H1 (cell line): Measurements from ENCODE around the gene PTPN5. TPM values are rescaled to one million over a fixed set of nuclear protein-coding genes. Genes with fewer than 3 reads are reported as not detected.

Source experiments
- CTCF ChIA-PET: fragments of 300-600 bp; sonication (Branson Sonifier 250); formaldehyde crosslinking; loops from one replicate; lab custom pipeline; 2021; ENCODE audit not compliant: partially characterized antibody; lab: Charles Lee
- POLR2A ChIA-PET: fragments of 300-600 bp; sonication (Branson Sonifier 250); formaldehyde crosslinking; loops from one replicate; lab custom pipeline; 2021; ENCODE audit warnings: inconsistent platforms; ENCODE audit not compliant: partially characterized antibody; lab: Charles Lee
- DNase-seq, 2 experiments: peaks; one replicate each; pipeline versions ENCODE4 v3.0.0 to v3.0.0-alpha.2; 2010 to 2022; ENCODE audit warnings: low spot score in 2 of 2, low read depth in 1 of 2, mixed read lengths in 1 of 2
- FAIRE-seq: peaks from 2 replicates; lab custom pipeline; 2011; peaks lifted over from hg19 to GRCh38; lab: Jason Lieb, UNC
- H2AFZ ChIP-seq: 2 replicates; pipeline ENCODE4 v1.8.1; 2012; ENCODE audit warnings: low read length, inconsistent platforms
- H2AK5ac ChIP-seq: 2 replicates; pipeline ENCODE4 v1.6.1; 2013; ENCODE audit warnings: low read depth, low read length
- H2BK120ac ChIP-seq: replicated peaks from 2 replicates; pipeline ENCODE3; 2013; ENCODE audit warnings: low read depth, low read length, inconsistent platforms
- H2BK12ac ChIP-seq: 2 replicates; pipeline ENCODE4 v1.6.1; 2013; ENCODE audit warnings: low read depth, low read length
- H2BK15ac ChIP-seq: 2 replicates; pipeline ENCODE4 v1.6.1; 2013; ENCODE audit warnings: low read length
- H2BK20ac ChIP-seq: 2 replicates; pipeline ENCODE4 v1.6.1; 2013; ENCODE audit warnings: low read length
- H2BK5ac ChIP-seq: 2 replicates; pipeline ENCODE4 v1.6.1; 2013; ENCODE audit warnings: low read depth, low read length
- H3K14ac ChIP-seq: 2 replicates; pipeline ENCODE4 v1.6.1; 2013; ENCODE audit warnings: inconsistent platforms; ENCODE audit not compliant: insufficient read length
- H3K18ac ChIP-seq: 2 replicates; pipeline ENCODE4 v1.6.1; 2013; ENCODE audit warnings: low read length; ENCODE audit errors: extremely low read depth
- H3K23ac ChIP-seq: 2 replicates; pipeline ENCODE4 v1.6.1; 2013; ENCODE audit warnings: inconsistent platforms; ENCODE audit not compliant: insufficient read length
- H3K23me2 ChIP-seq: 2 replicates; pipeline ENCODE4 v1.6.1; 2013; ENCODE audit warnings: low read depth, low read length
- H3K27ac ChIP-seq: 2 replicates; pipeline ENCODE4 v1.6.1; 2011; ENCODE audit warnings: low read depth, low read length, inconsistent platforms
- H3K27me3 ChIP-seq, 4 experiments: replicated peaks in 1 of 4; 1 replicate in 1 of 4; 2 replicates in 3 of 4; pipeline versions ENCODE4 v1.6.1 to v1.8.1; 2011 to 2013; ENCODE audit warnings: low read length in 3 of 4, mild to moderate bottlenecking in 3 of 4, inconsistent platforms in 2 of 4, mixed read lengths in 2 of 4, moderate library complexity in 1 of 4; ENCODE audit not compliant: control insufficient read depth in 3 of 4, insufficient read depth in 3 of 4; ENCODE audit errors: extremely low read depth in 1 of 4
- H3K36me3 ChIP-seq, 4 experiments: 2 replicates each; pipeline versions ENCODE4 v1.6.1 to v1.8.1; 2011 to 2013; ENCODE audit warnings: mild to moderate bottlenecking in 4 of 4, low read length in 3 of 4, moderate library complexity in 2 of 4, control low read depth in 1 of 4, inconsistent platforms in 1 of 4; ENCODE audit not compliant: insufficient read depth in 4 of 4, control insufficient read depth in 2 of 4
- H3K4ac ChIP-seq: replicated peaks from 2 replicates; pipeline ENCODE3; 2013; ENCODE audit warnings: low read length, low read depth, mixed read lengths, inconsistent platforms; ENCODE audit not compliant: insufficient read length
- H3K4me1 ChIP-seq, 4 experiments: replicated peaks in 1 of 4; 1 replicate in 1 of 4; 2 replicates in 3 of 4; pipeline versions ENCODE4 v1.6.1 to v1.8.1; 2011 to 2013; ENCODE audit warnings: low read length in 3 of 4, inconsistent platforms in 2 of 4, mixed read lengths in 1 of 4; ENCODE audit not compliant: insufficient read depth in 4 of 4, control insufficient read depth in 3 of 4
- H3K4me2 ChIP-seq, 2 experiments: 2 replicates each; pipeline versions ENCODE4 v1.6.1 to v1.8.1; 2011 to 2013; ENCODE audit warnings: low read depth in 2 of 2, low read length in 2 of 2, control low read depth in 1 of 2, inconsistent platforms in 1 of 2, mild to moderate bottlenecking in 1 of 2; ENCODE audit not compliant: insufficient read depth in 1 of 2
- H3K4me3 ChIP-seq, 4 experiments: fragments of 200-600, 300-600 bp in 1 of 4; sonication (generic), shearing (Covaris generic), sonication (Bioruptor Twin) in 1 of 4; 2 replicates each; pipeline versions ENCODE4 v1.5.1 to v1.8.1; 2011 to 2016; ENCODE audit warnings: low read length in 4 of 4, low read depth in 3 of 4, control low read depth in 2 of 4, inconsistent platforms in 2 of 4, mild to moderate bottlenecking in 2 of 4, mixed read lengths in 1 of 4, moderate library complexity in 1 of 4; ENCODE audit not compliant: insufficient read depth in 2 of 4; ENCODE audit errors: extremely low read depth in 1 of 4
- H3K56ac ChIP-seq: replicated peaks from 2 replicates; pipeline ENCODE3; 2013; ENCODE audit warnings: low read depth, mild to moderate bottlenecking, mixed read lengths, low read length, inconsistent platforms; ENCODE audit not compliant: insufficient read length
- H3K79me1 ChIP-seq: 2 replicates; pipeline ENCODE4 v1.6.1; 2013; ENCODE audit warnings: low read depth, low read length, control low read depth
- H3K79me2 ChIP-seq, 2 experiments: 2 replicates each; pipeline versions ENCODE4 v1.6.1 to v1.8.1; 2012 to 2013; ENCODE audit warnings: low read length in 2 of 2, mild to moderate bottlenecking in 2 of 2, inconsistent platforms in 1 of 2; ENCODE audit not compliant: insufficient read depth in 2 of 2, control insufficient read depth in 1 of 2
- H3K9ac ChIP-seq, 4 experiments: replicated peaks in 1 of 4; 1 replicate in 1 of 4; 2 replicates in 3 of 4; pipeline versions ENCODE4 v1.6.1 to v1.8.1; 2011 to 2013; ENCODE audit warnings: low read depth in 3 of 4, low read length in 3 of 4, control low read depth in 2 of 4, mild to moderate bottlenecking in 2 of 4, moderate library complexity in 2 of 4, inconsistent platforms in 1 of 4; ENCODE audit errors: extremely low read depth in 1 of 4
- H3K9me3 ChIP-seq, 2 experiments: 2 replicates each; pipeline versions ENCODE4 v1.6.1 to v1.8.1; 2012 to 2013; ENCODE audit warnings: mild to moderate bottlenecking in 2 of 2, moderate library complexity in 2 of 2, control low read depth in 1 of 2, inconsistent platforms in 1 of 2, low read depth in 1 of 2, low read length in 1 of 2, mixed read lengths in 1 of 2; ENCODE audit not compliant: insufficient read depth in 2 of 2
- H4K20me1 ChIP-seq, 2 experiments: replicated peaks in 1 of 2; 2 replicates each; pipeline versions ENCODE3 to v1.8.1; 2011 to 2013; ENCODE audit warnings: inconsistent platforms in 2 of 2, low read length in 2 of 2, mild to moderate bottlenecking in 1 of 2; ENCODE audit not compliant: insufficient read depth in 2 of 2, control insufficient read depth in 1 of 2
- H4K5ac ChIP-seq: 2 replicates; pipeline ENCODE4 v1.6.1; 2013; ENCODE audit warnings: low read length, low read depth, mixed read lengths, inconsistent platforms; ENCODE audit not compliant: insufficient read length
- H4K8ac ChIP-seq: 2 replicates; pipeline ENCODE4 v1.8.0; 2013; ENCODE audit warnings: mild to moderate bottlenecking, moderate library complexity, low read length, inconsistent platforms; ENCODE audit not compliant: insufficient read depth; ENCODE audit errors: extremely low read depth
- H4K91ac ChIP-seq: replicated peaks from 2 replicates; pipeline ENCODE3; 2013; ENCODE audit warnings: low read length, mixed read lengths, inconsistent platforms; ENCODE audit not compliant: insufficient read length
- BACH1 ChIP-seq: IDR thresholded peaks from 2 replicates; pipeline ENCODE4 v1.6.1; 2012; ENCODE audit warnings: low read length, improper control_type of control experiment
- BCL11A ChIP-seq, 2 experiments: IDR thresholded peaks; one replicate each; pipeline ENCODE4 v1.6.1; 2011; ENCODE audit warnings: low read depth in 2 of 2, low read length in 2 of 2, mild to moderate bottlenecking in 2 of 2
- CBX5 ChIP-seq: fragments of 300-800, 300-1000 bp; sonication (generic); IDR thresholded peaks from 2 replicates; pipeline ENCODE4 v1.7.1; 2016; ENCODE audit warnings: antibody characterized with exemption, low read length, low read depth
- CTCF ChIP-seq, 3 experiments: IDR thresholded peaks; 1 replicate in 2 of 3; 2 replicates in 1 of 3; pipeline versions ENCODE4 v1.5.1 to v1.6.1; 2011; ENCODE audit warnings: low read length in 3 of 3, mild to moderate bottlenecking in 3 of 3, inconsistent platforms in 2 of 3, low read depth in 1 of 3, moderate library complexity in 1 of 3; ENCODE audit not compliant: insufficient read depth in 1 of 3; ENCODE audit errors: control extremely low read depth in 1 of 3
- EGR1 ChIP-seq: IDR thresholded peaks from 2 replicates; pipeline ENCODE4 v1.6.1; 2011; ENCODE audit warnings: low read depth, low read length, borderline replicate concordance
- EZH2 ChIP-seq: fragments of 200-600 bp; sonication (generic); IDR thresholded peaks from 2 replicates; pipeline ENCODE4 v1.7.1; 2012; ENCODE audit warnings: low read depth, mild to moderate bottlenecking, moderate library complexity, low read length, inconsistent platforms; ENCODE audit not compliant: severe bottlenecking
- POLR2A ChIP-seq, 2 experiments: IDR thresholded peaks; 1 replicate in 1 of 2; 2 replicates in 1 of 2; pipeline ENCODE4 v1.6.1; 2011; ENCODE audit warnings: low read depth in 2 of 2, low read length in 2 of 2, mild to moderate bottlenecking in 2 of 2; ENCODE audit errors: control extremely low read depth in 1 of 2
- RNF2 ChIP-seq: fragments of 200-900, 300-1000 bp; sonication (generic); IDR thresholded peaks from 2 replicates; pipeline ENCODE4 v1.7.1; 2016; ENCODE audit warnings: borderline replicate concordance, low read depth, mild to moderate bottlenecking, antibody characterized with exemption, low read length; ENCODE audit not compliant: poor library complexity, severe bottlenecking; ENCODE audit errors: missing control alignments
- SAP30 ChIP-seq: fragments of 300-600 bp; sonication (generic); IDR thresholded peaks from 2 replicates; pipeline ENCODE4 v1.7.1; 2012; ENCODE audit warnings: low read length, moderate library complexity, mild to moderate bottlenecking, inconsistent platforms; ENCODE audit not compliant: insufficient read depth, insufficient replicate concordance
- TAF1 ChIP-seq: IDR thresholded peaks from 2 replicates; pipeline ENCODE4 v1.6.1; 2011; ENCODE audit warnings: mild to moderate bottlenecking, low read depth, low read length
- WGBS, 2 experiments: shearing (Covaris generic) in 1 of 2; methylation state at CpG; one replicate each; pipeline versions ENCODE4 v1.1.6 to v1.1.7; 2013 to 2015; ENCODE audit warnings: low lambda C conversion rate in 2 of 2, mixed read lengths in 2 of 2, inconsistent platforms in 1 of 2, low coverage in 1 of 2, missing lambda C conversion rate in 1 of 2; ENCODE audit not compliant: insufficient replicate concordance in 2 of 2, insufficient coverage in 1 of 2, insufficient read length in 1 of 2; ENCODE audit errors: extremely low coverage in 1 of 2, missing lambda C conversion rate in 1 of 2; 5-methylcytosine and 5-hydroxymethylcytosine counted together
- polyA plus RNA-seq, 7 experiments: library from polyadenylated mRNA; depleted of rRNA in 3 of 7; stranded (reverse) in 5 of 7; unstranded in 2 of 7; fragments of >200 nt in 5 of 7; fragments of 200-250 nt in 2 of 7; gene quantifications; 1 replicate in 5 of 7; 2 replicates in 1 of 7; 4 replicates in 1 of 7; pipeline versions ENCODE4 v1.2.1 to v1.2.3, GENCODE V29; 2011 to 2013; ENCODE audit warnings: missing spikeins in 2 of 7, mixed read lengths in 2 of 7
- total RNA-seq: library from RNA; stranded (reverse); fragmentation: NEBNext Ultra II Directional; extraction: Animal tissue kit (Norgen Biotek cat#: 25700); gene quantifications from 2 replicates; pipeline ENCODE4 v1.2.1, GENCODE V29; 2021

Gene PTPN5
- total and polyA plus RNA-seq, 2 of the 8 experiments (the other 6 are each of a cell fraction or from before 2014, with no cell fraction given), result 8.4 to 12.9 TPM

- Histone ChIP-seq H2BK5ac (no peak overlapping the region), H3K4me3 (peak overlapping the region; percentile 47 to 87 (median 57)), H2AFZ (peak overlapping the region; percentile 81; the same call in 1 of the 2 replicates), H2BK120ac (no peak overlapping the region), H4K5ac (no peak overlapping the region), H3K4ac (no peak overlapping the region), H2BK15ac (no peak overlapping the region), H2BK20ac (no peak overlapping the region), H3K79me1 (no peaks in the 10 kb centered on the region), H3K27me3 (peaks cover 0 to 7% (median 5%) of the 10 kb centered on the region in 4 experiments; a peak in 5 of 7 replicates), H4K8ac (no peak overlapping the region), H3K56ac (no peak overlapping the region), H3K4me1 (peaks cover 0 to 9% (median 2%) of the 10 kb centered on the region in 4 experiments; a peak in 3 of 7 replicates), H3K4me2 (peak overlapping the region; percentile 75 to 79), H3K14ac (no peak overlapping the region), H3K23ac (no peak overlapping the region), H4K91ac (no peak overlapping the region), H3K23me2 (peaks cover 8% of the 10 kb centered on the region), H3K9me3 (no peaks in the 10 kb centered on the region), H3K27ac (no peak overlapping the region), H3K79me2 (no peaks in the 10 kb centered on the region), H2AK5ac (no peak overlapping the region), H3K9ac (peak overlapping the region in 2 of 4 experiments; percentile 46 to 68; a peak in 3 of 7 replicates), H4K20me1 (no peaks in the 10 kb centered on the region), H3K36me3 (no peaks in the 10 kb centered on the region), H2BK12ac (no peak overlapping the region), H3K18ac (no peak overlapping the region)
- ChIA-PET CTCF (interaction anchor here (1.8 to 2.0 kb wide), 3 partner anchors 23 to 28 kb away, joined by 4 to 7 read pairs (median 5); no protein-coding TSS in a partner anchor), POLR2A (interaction anchor here (1.3 to 1.4 kb wide), 2 partner anchors 16 to 23 kb away, joined by 3 to 6 read pairs; no protein-coding TSS in a partner anchor)
- TF ChIP-seq RNF2 (no peak), CTCF (IDR thresholded peaks at IDR 0.05; ENCODE audit: control extremely low read depth in 1 of 3, insufficient read depth in 1 of 3, low read depth in 1 of 3, low read length in 3 of 3) (no peak), SAP30 (no peak), BACH1 (no peak), CBX5 (no peak), BCL11A (IDR thresholded peaks at IDR 0.05; ENCODE audit: low read depth in 2 of 2, low read length in 2 of 2) (no peak), EZH2 (no peak), EGR1 (no peak), TAF1 (no peak), POLR2A (IDR thresholded peaks at IDR 0.05; ENCODE audit: control extremely low read depth in 1 of 2, low read depth in 2 of 2, low read length in 2 of 2) (no peak)
- FAIRE-seq (no peak), DNase-seq (no peak)
- WGBS, 2 experiments, result 13% methylated on average over 8 of the region's 9 CpGs; no CpG with 5 or more reads in 1 of the 2 experiments
These were observed 92.4 kb downstream of the PTPN5 start for GRCh38 chr11:18699269-18699596.
